CD4-positive, alpha-beta T cell treated with Interleukin-17A for 1 hour (primary cell): ENCODE measurements around the gene MAP3K12.
"Not testable (repeated sequence)": the region's sequence is repeated elsewhere in the genome, so short reads cannot be mapped to it uniquely, and the experiment has no call there.

Experiments used
- DNase-seq: peaks from one replicate; pipeline ENCODE4 v3.0.0-alpha.2; 2020

Gene MAP3K12

GRCh38 chr12:53464685-53465418, 34.4 kb downstream of the MAP3K12 start:
- no peak for DNase-seq

- DNase-seq, result no peak
Measured at GRCh38 chr12:53463802-53464560, 35.3 kb downstream of the MAP3K12 start.

GRCh38 chr12:53462935-53463334, 36.3 kb downstream of the MAP3K12 start:
- no peak for DNase-seq

- no peak for DNase-seq
Measured at GRCh38 chr12:53461591-53461990, 37.7 kb downstream of the MAP3K12 start.

GRCh38 chr12:53461059-53461458, 38.2 kb downstream of the MAP3K12 start:
- no peak for DNase-seq

- DNase-seq, result no peak
Measured at GRCh38 chr12:53459097-53459496, 40.2 kb downstream of the MAP3K12 start.

GRCh38 chr12:53456654-53457366, 42.4 kb downstream of the MAP3K12 start:
- DNase-seq, result no peak

- no peak for DNase-seq
Measured at GRCh38 chr12:53454707-53455106, 44.6 kb downstream of the MAP3K12 start.

GRCh38 chr12:53453953-53454640, 45.2 kb downstream of the MAP3K12 start:
- DNase-seq, result no peak

GRCh38 chr12:53452159-53453077, 46.8 kb downstream of the MAP3K12 start:
- DNase-seq, result peak; percentile 84

- peak; percentile 99 for DNase-seq
Measured at GRCh38 chr12:53451661-53452158, 47.5 kb downstream of the MAP3K12 start, which contains the start of gene PCBP2. Gene PCBP2, plus strand, starts transcription at chr12:53452102. Its CDS starts 2,699 bp downstream, at chr12:53454801.

- no peak for DNase-seq
Measured at GRCh38 chr12:53450936-53451335, 48.3 kb downstream of the MAP3K12 start.

- not testable (repeated sequence) for DNase-seq
Measured at GRCh38 chr12:53444593-53445325, 54.5 kb downstream of the MAP3K12 start.

- DNase-seq, result no peak
Measured at GRCh38 chr12:53443955-53444354, 55.3 kb downstream of the MAP3K12 start.

- DNase-seq, result peak; percentile 99
Measured at GRCh38 chr12:53441040-53441833, 58.0 kb downstream of the MAP3K12 start, which contains the start of gene PRR13. Gene PRR13, plus strand, starts transcription at chr12:53441734. Its CDS starts 981 bp downstream, at chr12:53442715.

- not testable (repeated sequence) for DNase-seq
Measured at GRCh38 chr12:53439582-53439981, 59.7 kb downstream of the MAP3K12 start.

- DNase-seq, result not testable (repeated sequence)
Measured at GRCh38 chr12:53435326-53435725, 63.9 kb downstream of the MAP3K12 start.

GRCh38 chr12:53431187-53431586, 68.1 kb downstream of the MAP3K12 start:
- DNase-seq, result no peak

GRCh38 chr12:53430116-53430515, 69.1 kb downstream of the MAP3K12 start:
- no peak for DNase-seq
